H54 (cell line): ENCODE data around the gene SGIP1.

Source experiments
- DNase-seq: peaks from one replicate; pipeline ENCODE4 v3.0.0; 2011; ENCODE audit warnings: low spot score, mixed read lengths; ENCODE audit not compliant: insufficient read length
- FAIRE-seq: peaks from 3 replicates; lab custom pipeline; 2011; peaks lifted over from hg19 to GRCh38; lab: Jason Lieb, UNC
- POLR2A ChIP-seq: IDR thresholded peaks from 2 replicates; pipeline ENCODE4 v1.6.1; 2011; ENCODE audit warnings: low read depth, mild to moderate bottlenecking, low read length

SGIP1 gene

GRCh38 chr1:66556161-66556611 lies 22.2 kb downstream of the SGIP1 start:
- no peak for DNase-seq
- no peak for TF ChIP-seq POLR2A
- FAIRE-seq = no peak

GRCh38 chr1:66557157-66557556 lies 23.2 kb downstream of the SGIP1 start:
- FAIRE-seq (peak; percentile 27), DNase-seq (no peak)
- no peak for TF ChIP-seq POLR2A

DNA sequence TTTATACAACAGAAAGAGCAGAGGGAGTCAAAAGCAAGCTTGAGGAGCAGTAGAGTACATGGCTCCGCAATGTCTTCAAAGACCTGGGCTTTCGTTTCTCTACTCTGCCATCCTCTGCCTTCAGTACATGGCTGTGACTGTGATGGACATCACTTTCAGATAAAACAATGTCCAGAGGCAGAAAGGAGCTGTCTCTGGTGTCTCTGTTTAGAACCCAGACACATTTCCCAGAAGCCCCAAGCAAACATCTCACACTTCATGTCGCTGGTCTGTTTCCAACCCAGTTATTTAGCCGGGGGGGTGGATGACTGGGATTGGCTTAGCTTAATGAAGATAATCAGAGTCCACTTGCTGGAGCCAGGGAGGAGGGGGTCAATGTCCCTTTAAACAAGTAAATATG lies 25.6 kb downstream of the SGIP1 start:
- DNase-seq = no peak
- no peak for TF ChIP-seq POLR2A
- no peak for FAIRE-seq

DNA sequence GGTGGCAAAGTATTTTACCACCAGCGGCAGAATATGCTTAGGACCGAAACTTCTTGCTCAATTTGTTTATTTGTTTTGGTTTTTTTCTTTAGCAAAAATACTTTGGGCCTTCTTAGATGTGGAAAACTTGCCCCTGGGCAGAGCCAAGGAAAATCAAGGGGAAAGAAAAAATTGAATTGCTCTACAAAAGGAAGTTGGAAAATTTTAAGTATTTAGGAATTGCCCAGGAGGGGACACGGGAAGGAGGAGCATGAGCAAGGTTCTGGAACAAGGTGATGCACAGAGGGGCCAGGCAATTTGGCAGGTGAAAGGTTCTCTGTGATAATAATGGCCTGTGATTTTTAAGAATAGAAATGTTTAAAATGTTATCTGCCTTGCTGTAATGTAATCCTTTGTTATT lies 28.6 kb downstream of the SGIP1 start:
- DNase-seq (no peak), FAIRE-seq (no peak)
- no peak for TF ChIP-seq POLR2A

- no peak for TF ChIP-seq POLR2A
- DNase-seq = peak; percentile 15
Observed at GRCh38 chr1:66563094-66563800, 29.3 kb downstream of the SGIP1 start.

GRCh38 chr1:66563941-66564630 lies 30.1 kb downstream of the SGIP1 start:
- DNase-seq = peak; percentile 12
- peak; percentile 97 for FAIRE-seq
- no peak for TF ChIP-seq POLR2A

More at GRCh38 chr1:66563094-66563800, 29.3 kb downstream of the SGIP1 start:
- peak; percentile 90 for FAIRE-seq

GRCh38 chr1:66570196-66570595 lies 36.2 kb downstream of the SGIP1 start:
- TF ChIP-seq POLR2A = no peak
- DNase-seq (no peak), FAIRE-seq (peak; percentile 38)

DNA sequence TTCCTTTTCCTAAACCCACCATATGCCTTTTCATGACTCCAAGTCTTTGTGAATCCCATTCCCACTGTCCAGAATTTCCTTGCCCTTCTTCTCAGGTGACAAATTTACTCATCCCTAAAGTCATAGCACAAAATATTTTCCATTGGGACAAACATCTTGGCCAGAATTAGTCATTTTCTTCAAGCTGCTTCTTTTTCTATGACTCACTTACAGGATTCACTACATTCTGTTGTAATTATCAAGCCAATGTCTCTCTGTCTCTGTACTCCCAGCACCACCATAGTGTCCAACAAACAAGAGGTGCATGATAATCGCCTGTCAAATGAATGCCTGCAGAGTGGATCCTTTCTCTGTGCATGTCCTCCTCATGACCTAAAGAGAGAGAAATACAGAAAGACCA lies 37.8 kb downstream of the SGIP1 start:
- FAIRE-seq (peak; percentile 97), DNase-seq (no peak)
- TF ChIP-seq POLR2A = no peak

DNA sequence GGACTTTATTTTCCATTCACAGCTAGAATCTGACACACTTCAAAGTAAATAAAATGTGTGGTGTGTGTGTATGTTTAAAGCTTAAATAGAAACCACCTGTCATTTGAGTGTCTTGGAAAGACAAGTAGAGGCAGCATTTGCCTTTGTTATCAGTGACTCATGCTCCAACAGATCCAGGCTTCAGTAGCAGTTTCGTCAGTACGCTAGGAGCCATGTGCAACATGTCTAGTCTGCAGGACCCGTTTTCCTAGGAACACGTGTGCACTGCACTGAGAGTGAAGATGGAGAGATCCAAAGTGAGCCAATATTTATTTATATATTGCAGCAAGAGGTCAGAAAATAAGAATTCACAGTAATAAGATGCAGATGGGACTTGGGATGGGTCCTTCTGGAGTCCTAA lies 41.8 kb downstream of the SGIP1 start:
- no peak for DNase-seq
- TF ChIP-seq POLR2A = no peak
- FAIRE-seq = no peak

DNA sequence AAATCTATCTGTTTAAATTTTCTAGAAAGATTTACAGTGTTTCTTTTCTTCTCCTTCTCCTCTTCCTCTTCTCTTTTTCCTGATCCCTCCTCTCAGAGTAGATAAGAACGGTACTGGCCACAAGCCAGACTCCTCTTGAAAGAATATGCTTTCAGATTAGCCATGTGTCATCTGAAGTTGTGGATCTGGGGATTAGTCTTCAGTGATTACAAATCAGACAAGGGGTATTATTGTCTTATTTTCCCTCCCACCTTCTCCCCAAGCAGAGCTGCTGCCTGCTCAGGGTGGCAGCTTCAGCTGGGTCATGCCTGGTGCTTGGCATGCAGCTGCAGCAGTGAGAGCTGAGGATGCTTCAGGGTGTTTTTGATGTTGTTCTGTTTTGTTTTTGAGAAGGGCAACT lies 42.7 kb downstream of the SGIP1 start:
- DNase-seq = no peak
- no peak for FAIRE-seq
- TF ChIP-seq POLR2A = no peak

- DNase-seq = no peak
- no peak for FAIRE-seq
Observed at GRCh38 chr1:66578841-66579240, 44.9 kb downstream of the SGIP1 start.

GRCh38 chr1:66580081-66580480 lies 46.1 kb downstream of the SGIP1 start:
- TF ChIP-seq POLR2A = no peak
- no peak for FAIRE-seq

More at GRCh38 chr1:66578841-66579240, 44.9 kb downstream of the SGIP1 start:
- no peak for TF ChIP-seq POLR2A

DNA sequence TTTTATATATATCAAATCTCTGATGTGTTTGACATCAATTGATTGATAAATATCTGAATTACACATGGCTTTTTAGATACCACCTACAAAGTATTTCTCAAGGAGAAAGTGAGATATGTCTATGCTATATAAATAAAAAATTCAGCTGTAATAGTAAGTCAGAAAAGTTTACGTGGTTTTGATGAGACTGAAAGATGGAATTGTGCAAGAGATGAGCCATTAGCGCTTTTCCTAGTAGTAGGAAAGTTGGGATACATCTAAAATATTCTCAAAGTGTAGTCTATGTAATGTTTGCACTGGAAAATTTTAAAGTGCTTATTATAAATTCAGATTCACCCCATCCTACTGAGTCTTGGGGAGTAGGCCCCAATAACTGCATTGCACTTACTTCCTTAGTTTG lies 49.1 kb downstream of the SGIP1 start:
- no peak for DNase-seq
- FAIRE-seq = no peak
- no peak for TF ChIP-seq POLR2A

More at GRCh38 chr1:66580081-66580480, 46.1 kb downstream of the SGIP1 start:
- no peak for DNase-seq

DNA sequence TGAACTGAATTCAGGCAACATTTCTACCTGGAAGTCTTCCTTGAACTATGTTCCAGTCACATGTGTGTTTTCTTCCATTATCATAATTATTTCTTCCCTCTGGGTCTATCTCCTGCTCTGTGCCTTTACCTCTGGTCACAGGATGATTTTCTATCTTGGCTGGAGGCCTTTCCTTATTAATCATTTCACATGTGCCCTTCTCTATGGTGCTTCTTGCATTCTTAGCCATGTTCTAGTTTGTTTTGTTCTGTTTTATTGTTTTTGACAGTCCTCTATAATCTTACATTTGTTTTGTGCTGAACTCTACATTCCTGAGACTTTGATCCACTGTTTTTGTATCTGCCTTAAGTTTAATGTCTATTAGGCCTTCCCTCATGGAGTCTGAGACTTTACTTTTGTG lies 51.0 kb downstream of the SGIP1 start:
- FAIRE-seq (no peak), DNase-seq (no peak)
- TF ChIP-seq POLR2A = no peak
